Fibroblast of villous mesenchyme (primary cell): ENCODE results near the gene RAB31. TPM values are rescaled to one million over a fixed set of nuclear protein-coding genes. Genes with fewer than 3 reads are reported as not detected.

Experiments used
- DNase-seq: peaks from one replicate; pipeline ENCODE4 v3.0.0-alpha.2; 2010; ENCODE audit warnings: low read depth
- H3K4me3 ChIP-seq: 2 replicates; pipeline ENCODE4 v1.5.1; 2011; ENCODE audit warnings: low read depth, mild to moderate bottlenecking, low read length
- total RNA-seq: library from RNA; depleted of rRNA; stranded (reverse); fragments of >200 nt; gene quantifications from 2 replicates; pipeline ENCODE4 v1.2.3, GENCODE V29; 2012
- TF ChIP-seq, protein P1 (sequence below): IDR thresholded peaks from 2 replicates; pipeline ENCODE4 v1.5.1; 2012; ENCODE audit warnings: low read depth, mild to moderate bottlenecking, low read length; ENCODE audit not compliant: insufficient read depth

Gene RAB31
- total RNA-seq, 1 donor: 34.5 TPM

DNA sequence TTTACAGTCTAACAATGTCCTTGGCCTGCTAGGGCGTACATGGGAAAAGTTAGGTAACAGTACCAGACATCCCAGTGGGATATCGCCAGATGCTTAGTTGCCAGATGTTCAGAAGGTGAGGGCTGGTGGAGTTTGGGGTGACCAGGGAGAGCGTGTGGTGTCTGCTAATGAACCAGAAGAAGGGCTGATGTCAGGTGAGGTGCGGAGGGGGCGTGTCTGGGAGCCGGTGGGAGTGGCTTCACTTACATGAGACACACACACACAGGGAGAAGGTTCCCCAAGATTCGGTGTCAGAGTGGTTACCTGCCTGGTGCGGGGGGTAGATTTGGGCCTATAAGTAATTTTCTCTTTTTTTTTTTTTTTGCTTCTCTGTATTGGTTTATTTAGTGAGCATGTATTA is 12.2 kb downstream of the RAB31 start:
- TF ChIP-seq, protein P1, sequence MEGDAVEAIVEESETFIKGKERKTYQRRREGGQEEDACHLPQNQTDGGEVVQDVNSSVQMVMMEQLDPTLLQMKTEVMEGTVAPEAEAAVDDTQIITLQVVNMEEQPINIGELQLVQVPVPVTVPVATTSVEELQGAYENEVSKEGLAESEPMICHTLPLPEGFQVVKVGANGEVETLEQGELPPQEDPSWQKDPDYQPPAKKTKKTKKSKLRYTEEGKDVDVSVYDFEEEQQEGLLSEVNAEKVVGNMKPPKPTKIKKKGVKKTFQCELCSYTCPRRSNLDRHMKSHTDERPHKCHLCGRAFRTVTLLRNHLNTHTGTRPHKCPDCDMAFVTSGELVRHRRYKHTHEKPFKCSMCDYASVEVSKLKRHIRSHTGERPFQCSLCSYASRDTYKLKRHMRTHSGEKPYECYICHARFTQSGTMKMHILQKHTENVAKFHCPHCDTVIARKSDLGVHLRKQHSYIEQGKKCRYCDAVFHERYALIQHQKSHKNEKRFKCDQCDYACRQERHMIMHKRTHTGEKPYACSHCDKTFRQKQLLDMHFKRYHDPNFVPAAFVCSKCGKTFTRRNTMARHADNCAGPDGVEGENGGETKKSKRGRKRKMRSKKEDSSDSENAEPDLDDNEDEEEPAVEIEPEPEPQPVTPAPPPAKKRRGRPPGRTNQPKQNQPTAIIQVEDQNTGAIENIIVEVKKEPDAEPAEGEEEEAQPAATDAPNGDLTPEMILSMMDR: no peak
- H3K4me3 ChIP-seq: no peak overlapping the region
- no peak for DNase-seq

DNA sequence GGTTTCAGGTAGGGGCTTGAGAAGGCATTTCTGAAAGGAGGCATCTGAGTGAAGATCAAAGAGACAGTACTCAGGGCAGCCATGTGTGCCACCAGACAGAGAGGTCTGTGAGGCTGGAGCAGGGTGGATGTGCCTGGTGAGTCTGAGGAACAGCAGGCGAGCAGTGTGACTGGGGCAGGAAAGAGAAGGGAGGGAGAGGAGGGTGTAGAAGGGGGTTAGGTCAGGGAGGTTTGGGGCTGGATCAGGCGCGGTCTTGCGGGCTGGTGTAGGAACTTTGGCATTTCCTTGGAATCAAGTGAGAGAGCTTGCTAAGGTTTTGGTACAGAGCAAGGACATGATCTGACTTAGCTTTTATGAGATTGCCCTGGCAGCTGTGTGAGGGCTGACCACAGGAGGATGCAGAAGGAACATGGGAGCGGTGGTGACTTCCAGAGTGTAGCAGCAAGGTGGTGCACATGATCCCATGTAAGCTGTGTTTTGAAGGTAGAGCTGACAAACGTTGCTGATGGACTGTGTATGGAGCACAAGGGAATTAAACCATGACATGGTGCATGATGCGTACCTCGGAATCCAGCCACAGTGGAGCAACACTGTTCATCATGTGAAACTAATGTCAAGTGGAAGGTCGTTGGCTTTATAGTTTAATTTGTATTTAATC is 13.9 kb downstream of the RAB31 start:
- no peak overlapping the region for H3K4me3 ChIP-seq
- TF ChIP-seq, protein P1: no peak
- no peak for DNase-seq

DNA sequence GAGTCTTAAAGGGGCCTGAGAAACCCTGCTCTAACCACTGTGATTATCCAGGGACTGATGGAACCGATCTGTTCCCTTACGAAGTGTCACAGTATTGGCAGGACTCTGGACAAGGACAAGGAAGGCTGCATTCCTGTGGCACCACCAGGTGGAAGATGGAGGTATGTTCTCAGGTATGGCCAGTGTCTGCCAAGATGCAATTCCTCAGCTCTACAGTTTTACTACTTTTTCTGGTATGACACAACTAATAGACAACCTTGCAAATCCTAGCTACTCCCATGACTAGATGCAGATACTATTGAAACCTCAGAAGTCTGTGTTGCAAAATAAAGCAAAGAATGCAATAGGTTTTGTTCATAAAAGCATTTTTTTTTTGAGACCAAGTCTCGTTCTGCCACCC is 14.6 kb downstream of the RAB31 start:
- TF ChIP-seq, protein P1: no peak
- DNase-seq: peak; percentile 28
- no peak overlapping the region for H3K4me3 ChIP-seq

DNA sequence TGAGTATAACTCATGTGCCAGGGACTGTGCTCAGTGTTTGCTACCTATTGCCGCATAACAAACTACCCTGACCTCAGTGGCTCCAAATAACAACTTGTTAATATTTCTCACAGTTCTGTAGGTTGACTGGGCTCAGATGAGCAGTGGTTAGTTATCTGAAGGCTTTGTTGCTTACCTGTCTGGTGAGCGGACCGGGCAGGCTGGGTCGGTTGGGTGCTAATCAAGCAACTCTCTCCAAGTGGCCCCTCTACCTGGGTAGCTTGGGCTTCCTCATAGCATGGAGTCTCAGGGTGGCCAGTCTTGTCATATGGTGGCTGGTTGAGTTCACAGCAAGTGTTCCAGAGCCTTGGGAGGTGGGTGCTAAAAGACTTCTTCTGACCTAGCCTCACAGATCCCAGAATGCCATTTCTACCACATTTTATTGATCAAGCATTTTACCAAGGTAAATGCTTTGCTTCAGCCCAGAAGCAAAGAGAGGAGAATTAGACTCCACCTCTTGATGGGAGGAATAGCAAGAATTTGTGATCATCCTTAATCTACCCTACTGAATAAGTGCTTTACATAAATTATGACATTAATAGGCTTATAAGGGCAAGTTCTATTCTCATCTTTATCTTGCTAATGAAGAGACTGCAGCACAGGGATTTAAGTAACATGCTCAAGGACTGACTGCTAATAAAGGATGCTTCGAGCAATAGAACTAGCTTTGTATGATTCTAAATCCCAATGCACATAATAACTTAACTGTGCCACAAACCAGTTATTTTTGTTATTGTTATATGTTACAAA is 16.9 kb downstream of the RAB31 start:
- DNase-seq: no peak
- TF ChIP-seq, protein P1: no peak
- no peak overlapping the region for H3K4me3 ChIP-seq

DNA sequence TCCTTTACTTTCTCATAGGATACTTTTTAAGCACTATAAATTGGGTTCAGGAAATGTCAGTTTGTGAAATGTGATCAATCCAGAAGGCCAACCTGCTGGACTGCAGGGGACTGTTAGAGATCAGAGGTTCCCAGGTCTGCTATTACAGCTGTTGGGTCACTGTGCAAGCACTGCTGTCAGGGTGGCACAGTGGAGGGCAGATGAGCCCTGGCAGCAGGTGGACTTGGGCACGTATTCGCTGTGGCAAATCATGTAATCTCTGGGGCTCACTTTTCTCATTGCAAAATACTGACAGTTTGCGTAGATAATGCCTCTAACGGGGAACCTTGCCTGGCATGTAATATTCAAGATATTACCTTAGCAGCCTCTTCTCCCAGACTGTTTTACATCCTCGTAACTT is 18.1 kb downstream of the RAB31 start:
- TF ChIP-seq, protein P1: no peak
- no peak overlapping the region for H3K4me3 ChIP-seq
- no peak for DNase-seq

DNA sequence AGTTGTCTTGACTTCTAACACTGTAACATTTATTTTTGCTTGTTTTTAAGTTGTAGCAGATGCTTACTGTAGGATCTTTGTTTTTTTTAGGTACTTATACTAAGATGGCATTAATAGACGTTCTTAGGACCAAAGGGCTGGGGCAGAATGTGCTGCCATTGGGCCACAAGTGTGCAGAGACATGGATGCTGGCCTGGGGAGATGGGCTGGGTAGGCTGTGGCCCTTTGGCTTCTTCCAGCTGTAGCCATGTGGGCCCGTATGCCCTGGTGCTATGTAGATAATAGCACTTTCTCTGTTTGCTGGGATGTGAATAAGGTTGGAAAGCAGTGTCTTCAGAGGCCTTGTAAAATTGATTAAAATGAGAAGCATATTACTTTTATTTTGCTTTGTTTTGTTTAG is 18.8 kb downstream of the RAB31 start:
- H3K4me3 ChIP-seq: no peak overlapping the region
- DNase-seq: no peak
- TF ChIP-seq, protein P1: no peak
